DMS153 (cell line): ENCODE results near the gene PRRT4.

Experiments used
- DNase-seq: peaks from one replicate; lab custom pipeline; 2025; lab: John Stamatoyannopoulos, UW

The PRRT4 gene

GRCh38 chr7:128344431-128344774 lies 17.1 kb downstream of the PRRT4 start:
- DNase-seq, result no peak

- peak; percentile 82 for DNase-seq
Measured at GRCh38 chr7:128343554-128344430, 17.7 kb downstream of the PRRT4 start, which contains the start of gene RBM28. Gene RBM28, minus strand, starts transcription at chr7:128343908. Its CDS starts 115 bp downstream, at chr7:128343793.

GRCh38 chr7:128341733-128342132 lies 19.8 kb downstream of the PRRT4 start:
- DNase-seq, result no peak

GRCh38 chr7:128335730-128336129 lies 25.8 kb downstream of the PRRT4 start:
- no peak for DNase-seq

GRCh38 chr7:128324368-128324680 lies 37.2 kb downstream of the PRRT4 start:
- no peak for DNase-seq

GRCh38 chr7:128323459-128324367 lies 37.8 kb downstream of the PRRT4 start:
- no peak for DNase-seq

- DNase-seq, result no peak
Measured at GRCh38 chr7:128323040-128323439, 38.5 kb downstream of the PRRT4 start.

- DNase-seq, result no peak
Measured at GRCh38 chr7:128322040-128322643, 39.3 kb downstream of the PRRT4 start.

GRCh38 chr7:128321044-128321422 lies 40.5 kb downstream of the PRRT4 start:
- DNase-seq, result no peak

GRCh38 chr7:128318691-128319090 lies 42.8 kb downstream of the PRRT4 start:
- DNase-seq, result no peak

GRCh38 chr7:128311013-128311412 lies 50.5 kb downstream of the PRRT4 start:
- DNase-seq, result no peak

- DNase-seq, result no peak
Measured at GRCh38 chr7:128310499-128310898, 51.0 kb downstream of the PRRT4 start.

GRCh38 chr7:128309976-128310375 lies 51.5 kb downstream of the PRRT4 start:
- DNase-seq, result no peak

- no peak for DNase-seq
Measured at GRCh38 chr7:128309124-128309523, 52.4 kb downstream of the PRRT4 start.

- DNase-seq, result no peak
Measured at GRCh38 chr7:128307061-128307460, 54.4 kb downstream of the PRRT4 start.

GRCh38 chr7:128304212-128304611 lies 57.3 kb downstream of the PRRT4 start:
- no peak for DNase-seq

GRCh38 chr7:128303643-128304042 lies 57.8 kb downstream of the PRRT4 start:
- no peak for DNase-seq

- no peak for DNase-seq
Measured at GRCh38 chr7:128303133-128303532, 58.4 kb downstream of the PRRT4 start.

- DNase-seq, result no peak
Measured at GRCh38 chr7:128302139-128302538, 59.4 kb downstream of the PRRT4 start.
